ENCODE results near the gene FANCG. TPM values are rescaled to one million over a fixed set of nuclear protein-coding genes. Genes with fewer than 3 reads are reported as not detected.

The FANCG gene
- total RNA-seq, 1 donor from 2014 or later = 45.4 TPM

- H3K4me1 ChIP-seq = peaks cover 9 to 21% of the 10 kb centered on the region in 2 donors
- H3K36me3 ChIP-seq = peaks cover 40 to 53% of the 10 kb centered on the region in 2 donors
- H3K4me3 ChIP-seq = no peak overlapping the region
- no peaks in the 10 kb centered on the region for H3K27me3 ChIP-seq
- no peak for TF ChIP-seq CTCF (IDR thresholded peaks at IDR 0.05)
- no peak overlapping the region for H3K27ac ChIP-seq
- intact Hi-C loops (cut with DNase I) = no loop called here
- H3K9me3 ChIP-seq = no peaks in the 10 kb centered on the region
- DNase-seq (ENCODE audit: low spot score in 2 of 2) = no peak
Observed at GRCh38 chr9:35105571-35106342, 26.0 kb upstream of the FANCG start.

- DNase-seq (ENCODE audit: low spot score in 2 of 2) = no peak
- Histone ChIP-seq H3K27ac (no peak overlapping the region), H3K27me3 (no peaks in the 10 kb centered on the region), H3K4me3 (no peak overlapping the region), H3K4me1 (peaks cover 6 to 17% of the 10 kb centered on the region in 2 donors), H3K9me3 (no peaks in the 10 kb centered on the region), H3K36me3 (peaks cover 40 to 60% of the 10 kb centered on the region in 2 donors)
- no peak for TF ChIP-seq CTCF (IDR thresholded peaks at IDR 0.05)
- intact Hi-C loops (cut with DNase I) = no loop called here
Observed at GRCh38 chr9:35105126-35105525, 25.4 kb upstream of the FANCG start.

GRCh38 chr9:35104586-35104985 lies 24.8 kb upstream of the FANCG start:
- no peak overlapping the region for H3K27ac ChIP-seq
- TF ChIP-seq CTCF (IDR thresholded peaks at IDR 0.05) = no peak
- no peaks in the 10 kb centered on the region for H3K9me3 ChIP-seq
- H3K36me3 ChIP-seq = peaks cover 43 to 65% of the 10 kb centered on the region in 2 donors
- H3K4me1 ChIP-seq = peaks cover 4 to 12% of the 10 kb centered on the region in 2 donors
- intact Hi-C loops (cut with DNase I) = no loop called here
- H3K4me3 ChIP-seq = no peak overlapping the region
- DNase-seq (ENCODE audit: low spot score in 2 of 2) = no peak
- H3K27me3 ChIP-seq = no peaks in the 10 kb centered on the region

- no peaks in the 10 kb centered on the region for H3K27me3 ChIP-seq
- H3K4me3 ChIP-seq = peak overlapping the region in 1 of 2 donors; percentile 71
- TF ChIP-seq CTCF (IDR thresholded peaks at IDR 0.05) = no peak
Observed at GRCh38 chr9:35103660-35104191, 24.0 kb upstream of the FANCG start.

GRCh38 chr9:35102769-35103659 lies 23.3 kb upstream of the FANCG start, which contains the start of gene STOML2:
Gene STOML2 (minus strand): TSS chr9:35103131. CDS start chr9:35103094, 37 bp downstream.
- H3K27me3 ChIP-seq = no peaks in the 10 kb centered on the region
- peaks cover 4 to 12% of the 10 kb centered on the region in 2 donors for H3K4me1 ChIP-seq
- peak within 1 kb of the TSS; percentile 81 to 90 for H3K27ac ChIP-seq
- DNase-seq (ENCODE audit: low spot score in 2 of 2) = peak; percentile 84 to 96
- no peak for TF ChIP-seq CTCF (IDR thresholded peaks at IDR 0.05)
- intact Hi-C loops (cut with DNase I) = loop anchor here (1.0 to 2.0 kb wide), 2 partner anchors 8 to 114 kb away; partner anchors contain the start of gene DNAJB5
- peaks cover 36 to 58% of the 10 kb centered on the region in 2 donors for H3K36me3 ChIP-seq
- no peaks in the 10 kb centered on the region for H3K9me3 ChIP-seq
- H3K4me3 ChIP-seq = peak within 1 kb of the TSS; percentile 71 to 78

More at GRCh38 chr9:35103660-35104191, 24.0 kb upstream of the FANCG start:
- no peaks in the 10 kb centered on the region for H3K9me3 ChIP-seq
- H3K36me3 ChIP-seq = peaks cover 43 to 65% of the 10 kb centered on the region in 2 donors
- intact Hi-C loops (cut with DNase I) = loop anchor here (1.0 to 2.0 kb wide), 2 partner anchors 8 to 115 kb away; partner anchors contain the start of gene DNAJB5
- H3K27ac ChIP-seq = peak overlapping the region; percentile 81 to 90
- DNase-seq (ENCODE audit: low spot score in 2 of 2) = no peak
- peaks cover 4 to 12% of the 10 kb centered on the region in 2 donors for H3K4me1 ChIP-seq

Measured in ascending aorta (tissue), 2 donors.